SK-N-SH treated with all-trans-retinoic acid at 6 μM for 48 hours (cell line): Measurements from ENCODE around the gene ARFRP1.

Experiments used
- ATAC-seq: fragments of 200-7000 bp; cut with Tn5 transposase; 3 replicates; pipeline ENCODE4 v1.9.1; 2020; ENCODE audit warnings: mild to moderate bottlenecking, moderate library complexity
- ARNTL ChIP-seq: fragments of 450-650 bp; formaldehyde crosslinking; IDR thresholded peaks from 2 replicates; pipeline ENCODE4 v1.5.0; 2020; ENCODE audit warnings: low read depth, mild to moderate bottlenecking, moderate library complexity, borderline replicate concordance
- BACH2 ChIP-seq: fragments of 250-450 bp; sonication (Bioruptor Pico); IDR thresholded peaks from 2 replicates; pipeline ENCODE4 v1.9.0; 2021; ENCODE audit warnings: mild to moderate bottlenecking, borderline replicate concordance
- ESRRG ChIP-seq: fragments of 250-450 bp; sonication (Bioruptor Pico); IDR thresholded peaks from 2 replicates; pipeline ENCODE4 v1.6.1; 2021; ENCODE audit warnings: mild to moderate bottlenecking
- GLIS3 ChIP-seq: fragments of 250-450 bp; sonication (Bioruptor Pico); IDR thresholded peaks from 2 replicates; pipeline ENCODE4 v1.5.0; 2020; ENCODE audit warnings: mild to moderate bottlenecking, moderate library complexity
- ISL1 ChIP-seq: fragments of 250-450 bp; sonication (Bioruptor Pico); IDR thresholded peaks from 2 replicates; pipeline ENCODE4 v2.1.2; 2022; ENCODE audit warnings: mild to moderate bottlenecking, moderate library complexity
- OSR1 ChIP-seq: fragments of 250-450 bp; sonication (Bioruptor Pico); IDR thresholded peaks from 2 replicates; pipeline ENCODE4 v1.8.0; 2022; ENCODE audit warnings: moderate library complexity, mild to moderate bottlenecking, inconsistent platforms
- RARB ChIP-seq: fragments of 250-450 bp; sonication (Bioruptor Pico); IDR thresholded peaks from 2 replicates; pipeline ENCODE4 v1.8.0; 2021; ENCODE audit warnings: mild to moderate bottlenecking, moderate library complexity
- SNAI2 ChIP-seq: fragments of 250-450 bp; sonication (Bioruptor Pico); IDR thresholded peaks from 2 replicates; pipeline ENCODE4 v1.5.0; 2020; ENCODE audit warnings: mild to moderate bottlenecking, moderate library complexity
- TCF4 ChIP-seq: fragments of 250-450 bp; sonication (Bioruptor Pico); IDR thresholded peaks from 2 replicates; pipeline ENCODE4 v1.8.0; 2021; ENCODE audit warnings: mild to moderate bottlenecking, moderate library complexity, borderline replicate concordance
- TOX ChIP-seq: fragments of 250-450 bp; sonication (Bioruptor Pico); IDR thresholded peaks from 2 replicates; pipeline ENCODE4 v1.8.0; 2021; ENCODE audit warnings: mild to moderate bottlenecking, moderate library complexity, borderline replicate concordance
- ZC3H10 ChIP-seq: fragments of 250-450 bp; sonication (Bioruptor Pico); IDR thresholded peaks from 2 replicates; pipeline ENCODE4 v1.5.1; 2021; ENCODE audit warnings: mild to moderate bottlenecking, moderate library complexity
- ZFP3 ChIP-seq: fragments of 250-450 bp; sonication (Bioruptor Pico); IDR thresholded peaks from 2 replicates; pipeline ENCODE4 v1.5.0; 2020; ENCODE audit warnings: mild to moderate bottlenecking, moderate library complexity
- ZFP30 ChIP-seq: fragments of 450-650 bp; formaldehyde crosslinking; IDR thresholded peaks from 2 replicates; pipeline ENCODE4 v1.5.0; 2022; ENCODE audit warnings: mild to moderate bottlenecking, moderate library complexity
- ZNF565 ChIP-seq: fragments of 450-650 bp; formaldehyde crosslinking; conservative IDR thresholded peaks from 2 replicates; pipeline ENCODE4 v1.5.0; 2020; ENCODE audit warnings: low read depth, mild to moderate bottlenecking, moderate library complexity
- ZNF70 ChIP-seq: fragments of 450-650 bp; formaldehyde crosslinking; IDR thresholded peaks from 2 replicates; pipeline ENCODE4 v1.5.0; 2020; ENCODE audit warnings: mild to moderate bottlenecking, moderate library complexity
- ZNF8 ChIP-seq: fragments of 450-650 bp; formaldehyde crosslinking; IDR thresholded peaks from 2 replicates; pipeline ENCODE4 v1.5.0; 2020; ENCODE audit warnings: mild to moderate bottlenecking, moderate library complexity
- TF ChIP-seq, protein P1 (sequence below): fragments of 250-450 bp; sonication (Bioruptor Pico); IDR thresholded peaks from 2 replicates; pipeline ENCODE4 v1.8.0; 2021; ENCODE audit warnings: low read depth, mild to moderate bottlenecking, moderate library complexity, borderline replicate concordance
- TF ChIP-seq, protein P2 (sequence below): fragments of 250-450 bp; sonication (Bioruptor Pico); IDR thresholded peaks from 2 replicates; pipeline ENCODE4 v1.5.1; 2020; ENCODE audit warnings: low read depth, mild to moderate bottlenecking, moderate library complexity
- TF ChIP-seq, protein P3 (sequence below): fragments of 250-450 bp; sonication (Bioruptor Pico); IDR thresholded peaks from 2 replicates; pipeline ENCODE4 v1.5.0; 2020; ENCODE audit warnings: mild to moderate bottlenecking, moderate library complexity
- TF ChIP-seq, protein P4 (sequence below): fragments of 250-450 bp; sonication (Bioruptor Pico); IDR thresholded peaks from 2 replicates; pipeline ENCODE4 v1.5.1; 2021; ENCODE audit warnings: mild to moderate bottlenecking, moderate library complexity

ARFRP1 gene

DNA sequence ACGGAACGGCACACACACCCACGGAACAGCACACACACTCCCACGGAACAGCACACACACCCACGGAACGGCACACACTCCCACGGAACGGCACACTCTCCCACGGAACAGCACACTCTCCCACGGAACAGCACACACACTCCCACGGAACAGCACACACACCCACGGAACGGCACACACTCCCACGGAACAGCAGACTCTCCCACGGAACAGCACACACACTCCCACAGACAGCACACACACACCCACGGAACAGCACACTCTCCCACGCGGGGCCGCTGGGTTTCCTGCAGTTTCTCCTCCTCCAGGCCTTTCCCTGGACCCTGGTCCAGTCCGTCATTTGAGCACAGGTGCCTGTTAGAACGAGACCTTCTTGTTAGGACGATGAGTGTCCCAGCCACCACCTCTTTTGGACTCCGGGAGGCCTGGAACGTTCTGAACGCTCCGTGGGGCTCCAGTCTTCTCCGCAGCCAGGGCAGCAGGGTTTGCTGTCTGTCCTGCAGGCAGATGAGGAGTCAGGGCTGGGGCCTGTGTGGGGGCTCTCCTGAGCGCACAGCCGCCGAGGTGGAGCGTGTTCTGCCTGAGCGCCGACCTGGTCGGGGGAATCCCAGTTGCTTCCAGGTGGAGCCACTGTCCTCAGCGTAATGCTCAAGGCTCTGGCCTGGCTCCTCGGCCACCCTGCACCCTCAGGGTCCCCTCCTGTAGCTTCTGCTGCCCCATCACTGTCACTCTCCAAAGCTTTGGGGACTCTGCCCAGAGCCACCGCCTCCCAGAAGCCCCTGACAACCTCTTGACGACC is 28.9 kb downstream of the ARFRP1 start (continued):
- TF ChIP-seq, protein P1, sequence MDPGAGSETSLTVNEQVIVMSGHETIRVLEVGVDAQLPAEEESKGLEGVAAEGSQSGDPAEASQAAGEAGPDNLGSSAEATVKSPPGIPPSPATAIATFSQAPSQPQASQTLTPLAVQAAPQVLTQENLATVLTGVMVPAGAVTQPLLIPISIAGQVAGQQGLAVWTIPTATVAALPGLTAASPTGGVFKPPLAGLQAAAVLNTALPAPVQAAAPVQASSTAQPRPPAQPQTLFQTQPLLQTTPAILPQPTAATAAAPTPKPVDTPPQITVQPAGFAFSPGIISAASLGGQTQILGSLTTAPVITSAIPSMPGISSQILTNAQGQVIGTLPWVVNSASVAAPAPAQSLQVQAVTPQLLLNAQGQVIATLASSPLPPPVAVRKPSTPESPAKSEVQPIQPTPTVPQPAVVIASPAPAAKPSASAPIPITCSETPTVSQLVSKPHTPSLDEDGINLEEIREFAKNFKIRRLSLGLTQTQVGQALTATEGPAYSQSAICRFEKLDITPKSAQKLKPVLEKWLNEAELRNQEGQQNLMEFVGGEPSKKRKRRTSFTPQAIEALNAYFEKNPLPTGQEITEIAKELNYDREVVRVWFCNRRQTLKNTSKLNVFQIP (CRISPR knock-in tag): no peak
- TF ChIP-seq, protein P2, sequence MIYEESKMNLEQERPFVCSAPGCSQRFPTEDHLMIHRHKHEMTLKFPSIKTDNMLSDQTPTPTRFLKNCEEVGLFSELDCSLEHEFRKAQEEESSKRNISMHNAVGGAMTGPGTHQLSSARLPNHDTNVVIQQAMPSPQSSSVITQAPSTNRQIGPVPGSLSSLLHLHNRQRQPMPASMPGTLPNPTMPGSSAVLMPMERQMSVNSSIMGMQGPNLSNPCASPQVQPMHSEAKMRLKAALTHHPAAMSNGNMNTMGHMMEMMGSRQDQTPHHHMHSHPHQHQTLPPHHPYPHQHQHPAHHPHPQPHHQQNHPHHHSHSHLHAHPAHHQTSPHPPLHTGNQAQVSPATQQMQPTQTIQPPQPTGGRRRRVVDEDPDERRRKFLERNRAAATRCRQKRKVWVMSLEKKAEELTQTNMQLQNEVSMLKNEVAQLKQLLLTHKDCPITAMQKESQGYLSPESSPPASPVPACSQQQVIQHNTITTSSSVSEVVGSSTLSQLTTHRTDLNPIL (CRISPR knock-in tag): no peak
- TF ChIP-seq RARB (CRISPR knock-in tag): no peak
- no peak for TF ChIP-seq ARNTL (CRISPR knock-in tag)
- TF ChIP-seq ZFP30: no peak
- no peak for TF ChIP-seq ESRRG (CRISPR knock-in tag)
- TF ChIP-seq ZNF565 (CRISPR knock-in tag): no peak
- TF ChIP-seq BACH2 (CRISPR knock-in tag): no peak
- TF ChIP-seq OSR1: no peak
- no peak for TF ChIP-seq ZNF8 (CRISPR knock-in tag)

DNA sequence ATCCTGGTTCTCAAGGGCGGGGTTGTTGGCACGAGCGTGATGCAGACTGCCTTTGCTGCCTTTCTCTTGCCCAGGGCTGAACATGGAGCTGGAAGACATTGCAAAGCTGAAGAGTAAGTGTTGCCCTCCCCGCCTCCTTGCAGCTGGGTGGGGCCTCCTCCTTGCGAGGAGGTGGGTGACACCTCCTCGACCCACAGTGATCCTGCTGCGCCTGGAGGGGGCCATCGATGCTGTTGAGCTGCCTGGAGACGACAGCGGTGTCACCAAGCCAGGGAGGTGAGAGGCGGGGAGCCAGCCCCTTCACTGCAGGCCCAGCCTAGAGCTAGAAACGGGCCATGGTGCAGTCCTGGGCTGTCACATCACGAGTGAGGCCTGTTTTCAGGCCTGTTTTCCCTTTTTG is 29.7 kb downstream of the ARFRP1 start:
- ATAC-seq: no peak
- TF ChIP-seq, protein P3, sequence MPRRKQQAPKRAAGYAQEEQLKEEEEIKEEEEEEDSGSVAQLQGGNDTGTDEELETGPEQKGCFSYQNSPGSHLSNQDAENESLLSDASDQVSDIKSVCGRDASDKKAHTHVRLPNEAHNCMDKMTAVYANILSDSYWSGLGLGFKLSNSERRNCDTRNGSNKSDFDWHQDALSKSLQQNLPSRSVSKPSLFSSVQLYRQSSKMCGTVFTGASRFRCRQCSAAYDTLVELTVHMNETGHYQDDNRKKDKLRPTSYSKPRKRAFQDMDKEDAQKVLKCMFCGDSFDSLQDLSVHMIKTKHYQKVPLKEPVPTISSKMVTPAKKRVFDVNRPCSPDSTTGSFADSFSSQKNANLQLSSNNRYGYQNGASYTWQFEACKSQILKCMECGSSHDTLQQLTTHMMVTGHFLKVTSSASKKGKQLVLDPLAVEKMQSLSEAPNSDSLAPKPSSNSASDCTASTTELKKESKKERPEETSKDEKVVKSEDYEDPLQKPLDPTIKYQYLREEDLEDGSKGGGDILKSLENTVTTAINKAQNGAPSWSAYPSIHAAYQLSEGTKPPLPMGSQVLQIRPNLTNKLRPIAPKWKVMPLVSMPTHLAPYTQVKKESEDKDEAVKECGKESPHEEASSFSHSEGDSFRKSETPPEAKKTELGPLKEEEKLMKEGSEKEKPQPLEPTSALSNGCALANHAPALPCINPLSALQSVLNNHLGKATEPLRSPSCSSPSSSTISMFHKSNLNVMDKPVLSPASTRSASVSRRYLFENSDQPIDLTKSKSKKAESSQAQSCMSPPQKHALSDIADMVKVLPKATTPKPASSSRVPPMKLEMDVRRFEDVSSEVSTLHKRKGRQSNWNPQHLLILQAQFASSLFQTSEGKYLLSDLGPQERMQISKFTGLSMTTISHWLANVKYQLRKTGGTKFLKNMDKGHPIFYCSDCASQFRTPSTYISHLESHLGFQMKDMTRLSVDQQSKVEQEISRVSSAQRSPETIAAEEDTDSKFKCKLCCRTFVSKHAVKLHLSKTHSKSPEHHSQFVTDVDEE (CRISPR knock-in tag): no peak
- TF ChIP-seq OSR1 (no peak), ISL1 (CRISPR knock-in tag) (no peak), ZNF70 (CRISPR knock-in tag) (no peak), SNAI2 (CRISPR knock-in tag) (no peak), ZFP30 (no peak), TOX (CRISPR knock-in tag) (no peak), ARNTL (CRISPR knock-in tag) (no peak), BACH2 (CRISPR knock-in tag) (no peak), ZNF8 (CRISPR knock-in tag) (no peak), TCF4 (no peak), GLIS3 (no peak), ZC3H10 (CRISPR knock-in tag) (no peak)
- TF ChIP-seq, protein P2 (CRISPR knock-in tag): no peak
- TF ChIP-seq, protein P1 (CRISPR knock-in tag): no peak

DNA sequence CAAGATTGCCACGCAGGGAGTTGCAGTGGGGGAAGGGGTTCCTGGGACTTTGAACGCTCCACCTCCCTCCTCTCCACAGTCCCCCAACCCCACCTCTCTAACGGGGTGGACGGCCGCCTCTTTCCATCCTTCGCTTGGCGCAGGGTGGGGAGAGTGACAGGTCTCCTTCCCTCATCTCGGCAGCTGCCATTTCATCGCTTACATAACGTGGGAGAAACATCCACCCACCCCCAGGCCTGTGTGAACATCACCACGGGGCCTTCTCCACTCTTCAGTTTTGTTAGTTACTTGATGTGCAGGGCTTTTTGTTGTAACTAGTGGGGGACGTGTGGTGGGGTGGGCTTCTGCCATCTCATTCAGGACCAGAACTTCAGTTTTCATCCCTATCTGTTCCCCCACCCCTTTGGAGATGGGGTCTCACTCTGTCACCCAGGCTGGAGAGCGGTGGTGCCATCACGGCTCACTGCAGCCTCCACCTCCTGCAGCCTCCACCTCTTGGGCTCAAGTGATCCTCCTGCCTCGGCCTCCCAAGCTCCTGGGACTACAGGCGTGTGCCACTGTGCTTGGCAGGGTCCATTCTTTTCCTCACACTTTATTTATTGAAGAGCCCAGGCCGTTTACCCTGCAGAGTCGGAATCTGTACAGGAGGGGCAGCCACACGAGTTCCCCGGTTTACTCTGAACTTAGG is 32.0 kb downstream of the ARFRP1 start:
- ATAC-seq: no peak
- TF ChIP-seq, protein P4, sequence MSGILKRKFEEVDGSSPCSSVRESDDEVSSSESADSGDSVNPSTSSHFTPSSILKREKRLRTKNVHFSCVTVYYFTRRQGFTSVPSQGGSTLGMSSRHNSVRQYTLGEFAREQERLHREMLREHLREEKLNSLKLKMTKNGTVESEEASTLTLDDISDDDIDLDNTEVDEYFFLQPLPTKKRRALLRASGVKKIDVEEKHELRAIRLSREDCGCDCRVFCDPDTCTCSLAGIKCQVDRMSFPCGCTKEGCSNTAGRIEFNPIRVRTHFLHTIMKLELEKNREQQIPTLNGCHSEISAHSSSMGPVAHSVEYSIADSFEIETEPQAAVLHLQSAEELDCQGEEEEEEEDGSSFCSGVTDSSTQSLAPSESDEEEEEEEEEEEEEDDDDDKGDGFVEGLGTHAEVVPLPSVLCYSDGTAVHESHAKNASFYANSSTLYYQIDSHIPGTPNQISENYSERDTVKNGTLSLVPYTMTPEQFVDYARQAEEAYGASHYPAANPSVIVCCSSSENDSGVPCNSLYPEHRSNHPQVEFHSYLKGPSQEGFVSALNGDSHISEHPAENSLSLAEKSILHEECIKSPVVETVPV (CRISPR knock-in tag): no peak
- TF ChIP-seq ZFP30: no peak
- no peak for TF ChIP-seq ZNF70 (CRISPR knock-in tag)
- no peak for TF ChIP-seq ZFP3 (CRISPR knock-in tag)
- TF ChIP-seq BACH2 (CRISPR knock-in tag): no peak
- TF ChIP-seq RARB (CRISPR knock-in tag): no peak
- TF ChIP-seq, protein P3 (CRISPR knock-in tag): no peak
